Endothelial cell of umbilical vein (primary cell): ENCODE data around the gene SLC16A2. TPM values are rescaled to one million over a fixed set of nuclear protein-coding genes. Genes with fewer than 3 reads are reported as not detected.

Experiments used
- BruUV-seq: library from RNA; stranded (reverse); fragments of 400-500 nt; replicated peaks from 2 replicates; lab custom pipeline; 2021; lab: Mats Ljungman, UMichigan
- CTCF ChIA-PET: fragments of 300-600, 350-600 bp; sonication (Branson Sonifier 250); formaldehyde crosslinking; loops from one replicate; lab custom pipeline; 2021; ENCODE audit warnings: antibody characterized with exemption, inconsistent platforms; lab: Charles Lee
- POLR2A ChIA-PET: fragments of 300-600, 350-600 bp; sonication (Branson Sonifier 250); formaldehyde crosslinking; loops from one replicate; lab custom pipeline; 2021; ENCODE audit warnings: antibody characterized with exemption, inconsistent platforms; lab: Charles Lee
- DNase-seq: peaks from one replicate; pipeline ENCODE4 v3.0.0-alpha.2; 2011; ENCODE audit warnings: low read depth, low spot score
- FAIRE-seq: peaks from 2 replicates; lab custom pipeline; 2011; peaks lifted over from hg19 to GRCh38; lab: Jason Lieb, UNC
- H2AFZ ChIP-seq: 2 replicates; pipeline ENCODE4 v1.6.0; 2012; ENCODE audit warnings: low read depth, low read length, control low read depth, inconsistent platforms
- H3K27ac ChIP-seq: 2 replicates; pipeline ENCODE4 v1.5.1; 2011; ENCODE audit warnings: low read depth, mild to moderate bottlenecking, control low read depth, low read length, moderate library complexity; ENCODE audit not compliant: insufficient read depth
- H3K27me3 ChIP-seq, 2 experiments: 2 replicates each; pipeline versions ENCODE4 v1.6.0 to v1.6.1; 2011; ENCODE audit warnings: low read length in 2 of 2, mixed read lengths in 1 of 2; ENCODE audit not compliant: control insufficient read depth in 2 of 2, insufficient read depth in 2 of 2
- H3K36me3 ChIP-seq, 2 experiments: 2 replicates in 1 of 2; 3 replicates in 1 of 2; pipeline ENCODE4 v1.5.1; 2011; ENCODE audit warnings: low read length in 2 of 2, mild to moderate bottlenecking in 1 of 2, moderate library complexity in 1 of 2; ENCODE audit not compliant: control insufficient read depth in 2 of 2, insufficient read depth in 2 of 2; ENCODE audit errors: extremely low read depth in 1 of 2
- H3K4me1 ChIP-seq: 3 replicates; pipeline ENCODE4 v1.5.1; 2011; ENCODE audit warnings: mild to moderate bottlenecking, low read length; ENCODE audit not compliant: control insufficient read depth, insufficient read depth; ENCODE audit errors: extremely low read depth
- H3K4me2 ChIP-seq: 2 replicates; pipeline ENCODE4 v1.6.1; 2011; ENCODE audit warnings: low read length, control low read depth, mixed read lengths; ENCODE audit not compliant: insufficient read depth
- H3K4me3 ChIP-seq, 3 experiments: fragments of 200-600 bp in 1 of 3; sonication (generic), shearing (Covaris generic) in 1 of 3; replicated peaks in 1 of 3; 2 replicates each; pipeline ENCODE4 v1.5.1; 2011 to 2016; ENCODE audit warnings: control low read depth in 3 of 3, low read length in 3 of 3, mild to moderate bottlenecking in 2 of 3, inconsistent platforms in 1 of 3, low read depth in 1 of 3, moderate library complexity in 1 of 3; ENCODE audit not compliant: insufficient read depth in 1 of 3
- H3K79me2 ChIP-seq: 2 replicates; pipeline ENCODE4 v1.6.0; 2012; ENCODE audit warnings: low read length, inconsistent platforms; ENCODE audit not compliant: control insufficient read depth, insufficient read depth
- H3K9ac ChIP-seq: replicated peaks from 2 replicates; pipeline ENCODE3; 2011; ENCODE audit warnings: low read length, control low read depth; ENCODE audit not compliant: insufficient read depth; ENCODE audit errors: extremely low read depth
- H3K9me1 ChIP-seq: replicated peaks from 3 replicates; pipeline ENCODE4 v1.6.0; 2011; ENCODE audit warnings: mild to moderate bottlenecking, low read length; ENCODE audit not compliant: control insufficient read depth, insufficient read depth; ENCODE audit errors: extremely low read depth
- H3K9me3 ChIP-seq: replicated peaks from 2 replicates; pipeline ENCODE4 v1.5.1; 2012; ENCODE audit warnings: low read length, inconsistent platforms; ENCODE audit not compliant: control insufficient read depth, insufficient read depth
- H4K20me1 ChIP-seq: replicated peaks from 2 replicates; pipeline ENCODE3; 2011; ENCODE audit warnings: mild to moderate bottlenecking, low read length; ENCODE audit not compliant: control insufficient read depth, insufficient read depth; ENCODE audit errors: extremely low read depth
- CTCF ChIP-seq, 2 donors: IDR thresholded peaks; 1 replicate in 1 of 2; 2 replicates in 1 of 2; pipeline ENCODE4 v1.5.1; 2011; ENCODE audit warnings: low read length in 2 of 2, mild to moderate bottlenecking in 2 of 2, moderate library complexity in 2 of 2, control low read depth in 1 of 2, inconsistent platforms in 1 of 2, low read depth in 1 of 2; ENCODE audit not compliant: insufficient read depth in 1 of 2; ENCODE audit errors: extremely low read depth in 1 of 2
- EZH2 ChIP-seq: IDR thresholded peaks from 2 replicates; pipeline ENCODE4 v1.6.1; 2012; ENCODE audit warnings: borderline replicate concordance, low read depth, mild to moderate bottlenecking, moderate library complexity, low read length, inconsistent platforms; ENCODE audit not compliant: severe bottlenecking
- FOS ChIP-seq: IDR thresholded peaks from 2 replicates; pipeline ENCODE4 v1.6.1; 2011; ENCODE audit warnings: mild to moderate bottlenecking, low read length, moderate library complexity, borderline replicate concordance; ENCODE audit not compliant: insufficient read depth
- GATA2 ChIP-seq: IDR thresholded peaks from 2 replicates; pipeline ENCODE4 v1.7.0; 2011; ENCODE audit warnings: low read depth, mild to moderate bottlenecking, moderate library complexity, mixed read lengths, low read length; ENCODE audit not compliant: insufficient read length, insufficient read depth
- JUN ChIP-seq: IDR thresholded peaks from 2 replicates; pipeline ENCODE4 v1.6.1; 2011; ENCODE audit warnings: borderline replicate concordance, low read depth; ENCODE audit not compliant: insufficient read length, insufficient read depth
- MYC ChIP-seq: IDR thresholded peaks from one replicate; pipeline ENCODE4 v1.6.1; 2011; ENCODE audit warnings: mild to moderate bottlenecking, low read depth, low read length
- POLR2A ChIP-seq: IDR thresholded peaks from 2 replicates; pipeline ENCODE4 v1.6.1; 2012; ENCODE audit warnings: low read depth, mild to moderate bottlenecking, control low read depth, low read length
- POLR2AphosphoS5 ChIP-seq: IDR thresholded peaks from 2 replicates; pipeline ENCODE4 v1.6.1; 2012; ENCODE audit warnings: low read depth, mild to moderate bottlenecking, control low read depth, low read length, moderate library complexity; ENCODE audit not compliant: insufficient read depth
- dilution Hi-C: fragments of 300-500 bp; cut with MboI; formaldehyde crosslinking; loops from one replicate; pipeline ENCODE4 v1.15.0; 2019; ENCODE audit warnings: low sequenced_read_pairs; ENCODE audit not compliant: extremely low pct_ligation_motif_present
- intact Hi-C: fragments of 100-400 bp; cut with micrococcal nuclease; formaldehyde crosslinking; loops from one replicate; pipeline ENCODE4 v1.10.0; 2022
- polyA plus RNA-seq, 4 experiments: library from polyadenylated mRNA; depleted of rRNA in 3 of 4; stranded (reverse) in 3 of 4; unstranded in 1 of 4; fragments of >200 nt; gene quantifications; 2 replicates each; pipeline versions ENCODE4 v1.2.1 to v1.2.3, GENCODE V29; 2011 to 2012; ENCODE audit warnings: missing spikeins in 1 of 4
- total RNA-seq: library from RNA; stranded (reverse); gene quantifications from 2 replicates; pipeline ENCODE4 v1.2.3, GENCODE V29; 2021
- TF ChIP-seq, protein P1 (sequence below): IDR thresholded peaks from 2 replicates; pipeline ENCODE4 v1.6.1; 2011; ENCODE audit not compliant: insufficient read depth, insufficient read length

Gene SLC16A2
- total and polyA plus RNA-seq, 2 donors (not counting 3 experiments of a cell fraction or from before 2014, with no cell fraction given): 3.1 to 3.6 TPM

GRCh38 chrX:74531081-74531480, 109.8 kb downstream of the SLC16A2 start:
- Histone ChIP-seq H3K9me3 (no peaks in the 10 kb centered on the region), H3K4me2 (no peak overlapping the region), H3K4me1 (peaks cover 3% of the 10 kb centered on the region), H3K27me3 (no peaks in the 10 kb centered on the region), H3K9ac (no peak overlapping the region), H3K36me3 (no peaks in the 10 kb centered on the region), H3K27ac (no peak overlapping the region), H4K20me1 (no peaks in the 10 kb centered on the region), H3K4me3 (no peak overlapping the region), H3K79me2 (no peaks in the 10 kb centered on the region), H2AFZ (no peak overlapping the region), H3K9me1 (no peaks in the 10 kb centered on the region)
- DNase-seq (no peak), FAIRE-seq (no peak)
- CTCF ChIA-PET: no interaction called here
- POLR2A ChIA-PET: no interaction called here
- dilution Hi-C loops: no loop called here
- intact Hi-C loops: no loop called here
- TF ChIP-seq CTCF (IDR thresholded peaks at IDR 0.05; ENCODE audit: extremely low read depth in 1 of 2, insufficient read depth in 1 of 2, low read depth in 1 of 2, low read length in 2 of 2) (no peak), POLR2A (no peak), JUN (no peak), FOS (no peak), GATA2 (no peak), MYC (no peak), EZH2 (no peak), POLR2AphosphoS5 (no peak)
- TF ChIP-seq, protein P1, sequence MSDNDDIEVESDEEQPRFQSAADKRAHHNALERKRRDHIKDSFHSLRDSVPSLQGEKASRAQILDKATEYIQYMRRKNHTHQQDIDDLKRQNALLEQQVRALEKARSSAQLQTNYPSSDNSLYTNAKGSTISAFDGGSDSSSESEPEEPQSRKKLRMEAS: no peak
- no TSS peak for BruUV-seq
